ENCODE data around the gene ASNS. TPM values are rescaled to one million over a fixed set of nuclear protein-coding genes. Genes with fewer than 3 reads are reported as not detected.
"Not testable (repeated sequence)": the region's sequence is repeated elsewhere in the genome, so short reads cannot be mapped to it uniquely, and the experiment has no call there.

The ASNS gene
- total RNA-seq, 3 donors from 2014 or later = 12.4 to 19.1 (median 17.5) TPM

DNA sequence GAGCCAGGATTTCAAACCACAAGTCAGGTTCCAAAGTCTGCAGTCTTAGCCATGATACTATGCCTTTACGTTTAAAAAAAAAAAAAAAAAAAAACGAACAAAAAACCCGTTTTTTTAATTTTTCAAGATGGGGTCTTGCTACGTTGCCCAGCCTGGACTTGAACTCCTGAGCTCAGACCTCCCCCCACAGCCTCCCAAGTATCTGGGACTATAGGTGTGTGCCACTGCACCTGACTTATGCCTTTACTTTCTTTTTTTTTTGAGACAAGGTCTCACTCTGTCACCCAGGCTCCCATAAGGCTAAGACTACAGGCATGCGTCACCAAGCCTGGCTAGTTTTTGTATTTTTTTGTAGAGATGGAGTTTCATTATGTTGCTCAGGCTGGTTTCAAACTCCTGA lies 14.7 kb downstream of the ASNS start:
- no peaks in the 10 kb centered on the region for H3K36me3 ChIP-seq (ENCODE audit: low read depth)
- TF ChIP-seq, protein P1, sequence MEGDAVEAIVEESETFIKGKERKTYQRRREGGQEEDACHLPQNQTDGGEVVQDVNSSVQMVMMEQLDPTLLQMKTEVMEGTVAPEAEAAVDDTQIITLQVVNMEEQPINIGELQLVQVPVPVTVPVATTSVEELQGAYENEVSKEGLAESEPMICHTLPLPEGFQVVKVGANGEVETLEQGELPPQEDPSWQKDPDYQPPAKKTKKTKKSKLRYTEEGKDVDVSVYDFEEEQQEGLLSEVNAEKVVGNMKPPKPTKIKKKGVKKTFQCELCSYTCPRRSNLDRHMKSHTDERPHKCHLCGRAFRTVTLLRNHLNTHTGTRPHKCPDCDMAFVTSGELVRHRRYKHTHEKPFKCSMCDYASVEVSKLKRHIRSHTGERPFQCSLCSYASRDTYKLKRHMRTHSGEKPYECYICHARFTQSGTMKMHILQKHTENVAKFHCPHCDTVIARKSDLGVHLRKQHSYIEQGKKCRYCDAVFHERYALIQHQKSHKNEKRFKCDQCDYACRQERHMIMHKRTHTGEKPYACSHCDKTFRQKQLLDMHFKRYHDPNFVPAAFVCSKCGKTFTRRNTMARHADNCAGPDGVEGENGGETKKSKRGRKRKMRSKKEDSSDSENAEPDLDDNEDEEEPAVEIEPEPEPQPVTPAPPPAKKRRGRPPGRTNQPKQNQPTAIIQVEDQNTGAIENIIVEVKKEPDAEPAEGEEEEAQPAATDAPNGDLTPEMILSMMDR (IDR thresholded peaks at IDR 0.05) = no peak

GRCh38 chr7:97851683-97852082 lies 20.5 kb downstream of the ASNS start:
- Histone ChIP-seq H3K36me3 (ENCODE audit: low read depth) (peaks cover 3% of the 10 kb centered on the region), H3K4me1 (ENCODE audit: low read depth) (no peaks in the 10 kb centered on the region), H3K9me3 (no peaks in the 10 kb centered on the region), H3K4me3 (no peak overlapping the region)
- ATAC-seq = no peak
- intact Hi-C loops (cut with DNase I, micrococcal nuclease) = no loop called here
- no peak for DNase-seq
- TF ChIP-seq, protein P1 (IDR thresholded peaks at IDR 0.05) = no peak

More for the DNA sequence above, 14.7 kb downstream of the ASNS start:
- intact Hi-C loops (cut with DNase I, micrococcal nuclease) = no loop called here
- H3K4me1 ChIP-seq (ENCODE audit: low read depth) = no peaks in the 10 kb centered on the region
- no peak for ATAC-seq
- no peaks in the 10 kb centered on the region for H3K9me3 ChIP-seq
- no peak for DNase-seq
- H3K4me3 ChIP-seq = no peak overlapping the region

- H3K36me3 ChIP-seq (ENCODE audit: low read depth); H3K4me3 ChIP-seq; DNase-seq; H3K9me3 ChIP-seq; H3K4me1 ChIP-seq (ENCODE audit: low read depth); ATAC-seq; intact Hi-C loops (cut with DNase I, micrococcal nuclease): not testable (repeated sequence)
Measured at GRCh38 chr7:97850262-97851031, 21.8 kb downstream of the ASNS start.

DNA sequence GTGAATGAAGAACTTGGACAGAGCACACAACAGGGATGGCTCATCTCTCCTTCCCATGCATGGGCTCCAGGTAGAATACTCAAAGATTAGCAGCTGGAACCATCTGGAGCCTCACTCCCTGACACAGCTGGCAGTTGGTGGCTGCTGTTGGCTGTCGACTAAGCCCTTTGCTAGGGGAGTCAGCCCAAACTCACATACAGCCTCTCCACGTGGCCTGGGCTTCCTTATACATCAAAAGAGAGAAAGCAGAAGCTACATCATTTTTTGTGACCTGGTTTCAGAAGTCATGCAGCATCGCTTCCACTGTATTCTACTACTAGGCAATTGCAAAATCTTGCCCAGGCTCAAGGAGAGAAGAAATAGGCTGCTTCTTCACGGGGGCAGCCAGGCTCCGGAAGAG lies 24.4 kb downstream of the ASNS start:
- Histone ChIP-seq H3K4me1 (ENCODE audit: low read depth) (no peaks in the 10 kb centered on the region), H3K4me3 (no peak overlapping the region), H3K9me3 (no peaks in the 10 kb centered on the region), H3K36me3 (ENCODE audit: low read depth) (peaks cover 3% of the 10 kb centered on the region)
- ATAC-seq (no peak), DNase-seq (no peak)
- TF ChIP-seq, protein P1 (IDR thresholded peaks at IDR 0.05) = no peak
- intact Hi-C loops (cut with DNase I, micrococcal nuclease) = no loop called here

DNA sequence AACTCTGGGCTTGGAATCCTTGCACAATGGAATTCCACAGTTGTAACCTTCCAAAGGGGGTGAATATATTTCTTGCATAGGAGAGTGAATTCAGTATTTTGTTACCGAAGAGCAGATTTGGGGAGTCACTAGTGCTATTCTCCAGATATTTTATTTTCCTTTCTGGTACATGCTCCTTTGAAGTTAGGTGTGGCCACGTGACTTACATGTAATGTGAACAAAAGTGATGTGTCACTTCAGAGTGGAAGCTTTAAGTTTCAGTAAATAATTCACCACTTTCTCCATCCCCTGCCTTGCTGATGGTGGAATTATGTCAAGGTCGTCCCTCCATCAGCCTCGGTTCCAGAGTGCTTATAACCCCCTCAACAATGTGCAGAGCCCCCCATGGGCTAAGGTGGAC lies 25.3 kb downstream of the ASNS start:
- DNase-seq (no peak), ATAC-seq (no peak)
- Histone ChIP-seq H3K9me3 (no peaks in the 10 kb centered on the region), H3K4me3 (no peak overlapping the region), H3K4me1 (ENCODE audit: low read depth) (no peaks in the 10 kb centered on the region), H3K36me3 (ENCODE audit: low read depth) (no peaks in the 10 kb centered on the region)
- intact Hi-C loops (cut with DNase I, micrococcal nuclease) = no loop called here
- TF ChIP-seq, protein P1 (IDR thresholded peaks at IDR 0.05) = no peak

DNA sequence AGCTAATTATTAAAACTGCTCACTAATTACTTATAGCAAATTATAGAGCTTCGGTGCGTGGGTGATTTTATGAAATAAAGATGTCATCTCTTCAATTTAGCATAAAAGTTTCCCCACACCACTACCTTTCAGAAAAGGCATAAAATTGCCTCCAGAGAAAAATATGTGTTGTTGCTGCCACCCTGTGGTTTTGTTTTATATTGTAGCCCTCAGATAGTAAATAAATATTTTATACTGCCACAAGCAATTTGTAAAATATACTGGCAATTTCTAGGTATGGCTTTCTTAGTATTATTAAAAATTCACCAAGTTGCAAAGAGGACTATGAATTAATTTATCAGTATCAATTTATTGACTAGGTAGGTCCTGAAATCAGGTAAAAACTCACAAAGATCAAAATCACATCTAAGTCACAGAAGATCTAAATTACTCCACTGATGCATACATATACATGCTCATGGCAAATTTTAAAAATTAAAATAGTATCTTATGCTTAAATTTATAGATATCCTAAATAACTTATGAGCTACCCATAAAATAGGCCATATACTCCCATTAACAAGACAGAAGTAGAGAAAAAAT lies 26.5 kb downstream of the ASNS start:
- ATAC-seq (no peak), DNase-seq (peak in 1 of 3 donors; percentile 58)
- H3K36me3 ChIP-seq (ENCODE audit: low read depth) = no peaks in the 10 kb centered on the region
- TF ChIP-seq, protein P1 (IDR thresholded peaks at IDR 0.05) = no peak
- intact Hi-C loops (cut with DNase I, micrococcal nuclease) = no loop called here
- H3K9me3 ChIP-seq = no peaks in the 10 kb centered on the region
- no peaks in the 10 kb centered on the region for H3K4me1 ChIP-seq (ENCODE audit: low read depth)
- no peak overlapping the region for H3K4me3 ChIP-seq
